Keratinocyte (primary cell): ENCODE measurements around the gene CDCA5.

Source experiments
- EZH2 ChIP-seq: IDR thresholded peaks from one replicate; pipeline ENCODE4 v1.6.1; 2012; ENCODE audit warnings: inconsistent platforms, mild to moderate bottlenecking, low read length, moderate library complexity
- TF ChIP-seq, protein P1 (sequence below), 3 experiments: IDR thresholded peaks in 1 of 3; conservative IDR thresholded peaks in 1 of 3; optimal IDR thresholded peaks in 1 of 3; 2 replicates in 2 of 3; 3 replicates in 1 of 3; pipeline versions ENCODE3 to v1.5.1; 2011; ENCODE audit warnings: low read length in 3 of 3, mild to moderate bottlenecking in 3 of 3, moderate library complexity in 2 of 3, control low read depth in 1 of 3, inconsistent platforms in 1 of 3; ENCODE audit not compliant: insufficient read depth in 2 of 3; ENCODE audit errors: extremely low read depth in 1 of 3

DNA sequence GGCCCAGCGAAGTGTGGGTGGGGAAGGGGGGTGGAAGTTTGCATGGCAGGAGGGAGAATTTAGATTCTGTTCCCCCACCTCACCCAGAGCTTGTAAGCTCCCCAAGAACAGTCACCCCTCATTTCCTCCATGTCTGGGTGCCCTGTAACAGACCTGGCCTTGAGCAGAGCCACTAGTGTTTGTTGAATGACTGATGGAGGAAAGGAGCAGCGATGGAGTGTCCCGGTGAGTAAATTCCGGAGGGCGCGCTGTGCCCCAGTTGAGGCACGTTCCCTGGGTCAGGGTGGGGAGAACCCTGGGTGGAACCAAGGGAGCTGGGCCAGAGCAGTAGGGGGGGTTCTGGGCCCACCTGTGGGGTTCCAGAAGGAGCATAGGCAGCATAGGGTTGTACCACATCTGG lies 26.3 kb downstream of the CDCA5 start:
- TF ChIP-seq, protein P1, sequence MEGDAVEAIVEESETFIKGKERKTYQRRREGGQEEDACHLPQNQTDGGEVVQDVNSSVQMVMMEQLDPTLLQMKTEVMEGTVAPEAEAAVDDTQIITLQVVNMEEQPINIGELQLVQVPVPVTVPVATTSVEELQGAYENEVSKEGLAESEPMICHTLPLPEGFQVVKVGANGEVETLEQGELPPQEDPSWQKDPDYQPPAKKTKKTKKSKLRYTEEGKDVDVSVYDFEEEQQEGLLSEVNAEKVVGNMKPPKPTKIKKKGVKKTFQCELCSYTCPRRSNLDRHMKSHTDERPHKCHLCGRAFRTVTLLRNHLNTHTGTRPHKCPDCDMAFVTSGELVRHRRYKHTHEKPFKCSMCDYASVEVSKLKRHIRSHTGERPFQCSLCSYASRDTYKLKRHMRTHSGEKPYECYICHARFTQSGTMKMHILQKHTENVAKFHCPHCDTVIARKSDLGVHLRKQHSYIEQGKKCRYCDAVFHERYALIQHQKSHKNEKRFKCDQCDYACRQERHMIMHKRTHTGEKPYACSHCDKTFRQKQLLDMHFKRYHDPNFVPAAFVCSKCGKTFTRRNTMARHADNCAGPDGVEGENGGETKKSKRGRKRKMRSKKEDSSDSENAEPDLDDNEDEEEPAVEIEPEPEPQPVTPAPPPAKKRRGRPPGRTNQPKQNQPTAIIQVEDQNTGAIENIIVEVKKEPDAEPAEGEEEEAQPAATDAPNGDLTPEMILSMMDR (optimal IDR thresholded peaks at IDR 0.05 in 1 of 3, IDR thresholded peaks at IDR 0.05 in 1 of 3, conservative IDR thresholded peaks at IDR 0.05 in 1 of 3; ENCODE audit: extremely low read depth in 1 of 3, insufficient read depth in 2 of 3, low read length in 3 of 3): no peak
- no peak for TF ChIP-seq EZH2
